K562 (cell line): ENCODE measurements around the gene PRAMEF1. TPM values are rescaled to one million over a fixed set of nuclear protein-coding genes. Genes with fewer than 3 reads are reported as not detected.

Experiments
- ATAC-seq: fragments of 200-7000 bp; cut with Tn5 transposase; 3 replicates; pipeline ENCODE4 v1.9.1; 2020; ENCODE audit warnings: moderate library complexity
- BruUV-seq: library from RNA; stranded (reverse); fragments of 400-500 nt; replicated peaks from 2 replicates; lab custom pipeline; 2021; lab: Mats Ljungman, UMichigan
- CTCF ChIA-PET: fragments of 300-600 bp; formaldehyde crosslinking; extraction: SDS; loops from one replicate; lab custom pipeline; 2021; ENCODE audit warnings: low intra/inter-chr PET ratio; lab: Yijun Ruan, JAX
- POLR2A ChIA-PET: fragments of 300-600, 350-650 bp; sonication (Branson Sonifier 250); formaldehyde crosslinking; extraction: SDS; loops from one replicate; lab custom pipeline; 2021; ENCODE audit warnings: antibody characterized with exemption, inconsistent platforms; lab: Yijun Ruan, JAX
- DNase-seq, 4 experiments: peaks; one replicate each; pipeline versions ENCODE4 v3.0.0 to v3.0.0-alpha.2; 2011 to 2018; ENCODE audit warnings: low spot score in 3 of 4, mixed read lengths in 3 of 4; ENCODE audit errors: extremely low read depth in 1 of 4
- FAIRE-seq: peaks from 2 replicates; lab custom pipeline; 2011; peaks lifted over from hg19 to GRCh38; lab: Jason Lieb, UNC
- H2AFZ ChIP-seq: 2 replicates; pipeline ENCODE4 v1.6.0; 2011; ENCODE audit warnings: low read depth, low read length, control low read depth, inconsistent platforms
- H3K27ac ChIP-seq: fragments of 200-600 bp; 3 replicates; pipeline ENCODE4 v1.8.0; 2011; ENCODE audit warnings: low read depth, mild to moderate bottlenecking, control low read depth, inconsistent platforms, low read length, moderate library complexity, mixed read lengths; ENCODE audit errors: extremely low read depth
- H3K27me3 ChIP-seq, 2 experiments: fragments of 300-600 bp in 1 of 2; 2 replicates in 1 of 2; 3 replicates in 1 of 2; pipeline versions ENCODE4 v1.6.0 to v1.8.0; 2011; ENCODE audit warnings: inconsistent platforms in 2 of 2, low read length in 2 of 2, mild to moderate bottlenecking in 1 of 2, mixed read lengths in 1 of 2, moderate library complexity in 1 of 2; ENCODE audit not compliant: control insufficient read depth in 2 of 2, insufficient read depth in 2 of 2
- H3K36me3 ChIP-seq: fragments of 300-600 bp; 3 replicates; pipeline ENCODE4 v1.8.0; 2011; ENCODE audit warnings: mild to moderate bottlenecking, low read length, inconsistent platforms; ENCODE audit not compliant: control insufficient read depth, insufficient read depth
- H3K4me1 ChIP-seq, 2 experiments: fragments of 200-600 bp in 1 of 2; replicated peaks in 1 of 2; 2 replicates in 1 of 2; 3 replicates in 1 of 2; pipeline versions ENCODE4 v1.5.1 to v1.8.0; 2011; ENCODE audit warnings: inconsistent platforms in 2 of 2, low read length in 2 of 2, mild to moderate bottlenecking in 1 of 2, mixed read lengths in 1 of 2, moderate library complexity in 1 of 2; ENCODE audit not compliant: control insufficient read depth in 2 of 2, insufficient read depth in 2 of 2
- H3K4me2 ChIP-seq: 2 replicates; pipeline ENCODE4 v1.6.1; 2011; ENCODE audit warnings: low read length, control low read depth, inconsistent platforms, mixed read lengths; ENCODE audit not compliant: insufficient read depth
- H3K4me3 ChIP-seq: fragments of 200-600 bp; sonication (generic), shearing (Covaris generic); 2 replicates; pipeline ENCODE4 v1.5.1; 2016; ENCODE audit warnings: control low read depth, inconsistent platforms
- H3K79me2 ChIP-seq: fragments of 200-600 bp; 3 replicates; pipeline ENCODE4 v1.8.0; 2011; ENCODE audit warnings: low read length, inconsistent platforms; ENCODE audit not compliant: control insufficient read depth, insufficient read depth
- H3K9ac ChIP-seq, 2 experiments: 2 replicates each; pipeline versions ENCODE4 v1.6.0 to v1.6.1; 2011; ENCODE audit warnings: low read depth in 2 of 2, low read length in 2 of 2, control low read depth in 1 of 2, inconsistent platforms in 1 of 2, mild to moderate bottlenecking in 1 of 2, mixed read lengths in 1 of 2; ENCODE audit not compliant: insufficient read depth in 1 of 2
- H3K9me1 ChIP-seq: one replicate; pipeline ENCODE4 v1.6.0; 2011; ENCODE audit warnings: inconsistent platforms, mild to moderate bottlenecking, low read length, moderate library complexity; ENCODE audit not compliant: control insufficient read depth, insufficient read depth
- H3K9me3 ChIP-seq: replicated peaks from 2 replicates; pipeline ENCODE4 v1.5.1; 2011; ENCODE audit warnings: low read depth, low read length, inconsistent platforms; ENCODE audit not compliant: control insufficient read depth, insufficient read depth
- H4K20me1 ChIP-seq: replicated peaks from 2 replicates; pipeline ENCODE4 v1.6.1; 2011; ENCODE audit warnings: low read length, inconsistent platforms, mixed read lengths; ENCODE audit not compliant: control insufficient read depth, insufficient read depth
- ZNF24 ChIP-seq: fragments of 450-650 bp; IDR thresholded peaks from 2 replicates; pipeline ENCODE4 v1.6.1; 2016
- WGBS: fragments of 100-300 bp; shearing (Covaris generic); methylation state at CpG from one replicate; pipeline ENCODE4 v1.1.6; 2016; ENCODE audit warnings: low coverage, mixed read lengths; ENCODE audit not compliant: insufficient coverage; ENCODE audit errors: missing lambda C conversion rate; 5-methylcytosine and 5-hydroxymethylcytosine counted together
- in situ Hi-C: fragments of 300-500 bp; cut with MboI; formaldehyde crosslinking; loops from 4 replicates; pipeline ENCODE4 v1.15.0; 2018; ENCODE audit warnings: inconsistent platforms, mixed read lengths
- intact Hi-C: fragments of 100-400 bp; cut with micrococcal nuclease; formaldehyde crosslinking; loops from 2 replicates; pipeline ENCODE4 v1.14.2; 2022
- polyA plus RNA-seq, 8 experiments: library from polyadenylated mRNA; depleted of rRNA in 4 of 8; stranded (reverse) in 5 of 8; unstranded in 3 of 8; fragments of >200 nt; fragmentation: Nextera tagmentation in 2 of 8; fragmentation: Illumina TruSeq in 1 of 8; extraction: Ambion mirVana in 2 of 8; extraction: Trizol in 1 of 8; gene quantifications; 2 replicates each; pipeline versions ENCODE4 v1.2.1 to v1.2.3, GENCODE V29; 2011 to 2014; ENCODE audit warnings: inconsistent platforms in 1 of 8, missing spikeins in 1 of 8
- total RNA-seq, 7 experiments: library from RNA; depleted of rRNA in 6 of 7; stranded (reverse); fragments of >200 nt in 6 of 7; fragmentation: Illumina TruSeq in 2 of 7; extraction: Trizol in 2 of 7; gene quantifications; 2 replicates each; pipeline versions ENCODE4 v1.2.1 to v1.2.3, GENCODE V29; 2011 to 2021; ENCODE audit warnings: low replicate concordance in 1 of 7
- TF ChIP-seq, protein P1 (sequence below): fragments of 450-650 bp; IDR thresholded peaks from 2 replicates; pipeline ENCODE4 v1.6.1; 2016; ENCODE audit warnings: low read depth

PRAMEF1 gene
- total and polyA plus RNA-seq, 9 of the 15 experiments (the other 6 are each of a cell fraction or from before 2014, with no cell fraction given): not detected

- TF ChIP-seq, protein P1, sequence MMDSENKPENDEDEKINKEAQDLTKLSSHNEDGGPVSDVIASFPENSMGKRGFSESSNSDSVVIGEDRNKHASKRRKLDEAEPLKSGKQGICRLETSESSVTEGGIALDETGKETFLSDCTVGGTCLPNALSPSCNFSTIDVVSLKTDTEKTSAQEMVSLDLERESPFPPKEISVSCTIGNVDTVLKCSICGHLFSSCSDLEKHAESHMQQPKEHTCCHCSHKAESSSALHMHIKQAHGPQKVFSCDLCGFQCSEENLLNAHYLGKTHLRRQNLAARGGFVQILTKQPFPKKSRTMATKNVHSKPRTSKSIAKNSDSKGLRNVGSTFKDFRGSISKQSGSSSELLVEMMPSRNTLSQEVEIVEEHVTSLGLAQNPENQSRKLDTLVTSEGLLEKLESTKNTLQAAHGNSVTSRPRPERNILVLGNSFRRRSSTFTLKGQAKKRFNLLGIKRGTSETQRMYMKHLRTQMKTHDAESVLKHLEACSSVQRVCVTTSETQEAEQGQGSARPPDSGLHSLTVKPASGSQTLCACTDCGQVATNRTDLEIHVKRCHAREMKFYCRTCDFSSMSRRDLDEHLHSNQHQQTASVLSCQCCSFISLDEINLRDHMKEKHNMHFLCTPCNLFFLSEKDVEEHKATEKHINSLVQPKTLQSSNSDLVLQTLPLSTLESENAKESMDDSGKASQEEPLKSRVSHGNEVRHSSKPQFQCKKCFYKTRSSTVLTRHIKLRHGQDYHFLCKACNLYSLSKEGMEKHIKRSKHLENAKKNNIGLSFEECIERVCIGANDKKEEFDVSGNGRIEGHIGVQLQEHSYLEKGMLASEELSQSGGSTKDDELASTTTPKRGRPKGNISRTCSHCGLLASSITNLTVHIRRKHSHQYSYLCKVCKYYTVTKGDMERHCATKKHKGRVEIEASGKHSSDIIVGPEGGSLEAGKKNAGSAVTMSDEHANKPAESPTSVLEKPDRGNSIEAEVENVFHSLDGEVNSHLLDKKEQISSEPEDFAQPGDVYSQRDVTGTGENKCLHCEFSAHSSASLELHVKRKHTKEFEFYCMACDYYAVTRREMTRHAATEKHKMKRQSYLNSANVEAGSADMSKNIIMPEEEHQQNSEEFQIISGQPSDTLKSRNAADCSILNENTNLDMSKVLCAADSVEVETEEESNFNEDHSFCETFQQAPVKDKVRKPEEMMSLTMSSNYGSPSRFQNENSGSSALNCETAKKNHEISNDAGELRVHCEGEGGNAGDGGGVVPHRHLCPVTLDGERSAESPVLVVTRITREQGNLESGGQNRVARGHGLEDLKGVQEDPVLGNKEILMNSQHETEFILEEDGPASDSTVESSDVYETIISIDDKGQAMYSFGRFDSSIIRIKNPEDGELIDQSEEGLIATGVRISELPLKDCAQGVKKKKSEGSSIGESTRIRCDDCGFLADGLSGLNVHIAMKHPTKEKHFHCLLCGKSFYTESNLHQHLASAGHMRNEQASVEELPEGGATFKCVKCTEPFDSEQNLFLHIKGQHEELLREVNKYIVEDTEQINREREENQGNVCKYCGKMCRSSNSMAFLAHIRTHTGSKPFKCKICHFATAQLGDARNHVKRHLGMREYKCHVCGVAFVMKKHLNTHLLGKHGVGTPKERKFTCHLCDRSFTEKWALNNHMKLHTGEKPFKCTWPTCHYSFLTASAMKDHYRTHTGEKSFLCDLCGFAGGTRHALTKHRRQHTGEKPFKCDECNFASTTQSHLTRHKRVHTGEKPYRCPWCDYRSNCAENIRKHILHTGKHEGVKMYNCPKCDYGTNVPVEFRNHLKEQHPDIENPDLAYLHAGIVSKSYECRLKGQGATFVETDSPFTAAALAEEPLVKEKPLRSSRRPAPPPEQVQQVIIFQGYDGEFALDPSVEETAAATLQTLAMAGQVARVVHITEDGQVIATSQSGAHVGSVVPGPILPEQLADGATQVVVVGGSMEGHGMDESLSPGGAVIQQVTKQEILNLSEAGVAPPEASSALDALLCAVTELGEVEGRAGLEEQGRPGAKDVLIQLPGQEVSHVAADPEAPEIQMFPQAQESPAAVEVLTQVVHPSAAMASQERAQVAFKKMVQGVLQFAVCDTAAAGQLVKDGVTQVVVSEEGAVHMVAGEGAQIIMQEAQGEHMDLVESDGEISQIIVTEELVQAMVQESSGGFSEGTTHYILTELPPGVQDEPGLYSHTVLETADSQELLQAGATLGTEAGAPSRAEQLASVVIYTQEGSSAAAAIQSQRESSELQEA: no peak
Measured at GRCh38 chr1:12764016-12764415, 27.2 kb upstream of the PRAMEF1 start (continued).

- Histone ChIP-seq H3K4me3 (no peak overlapping the region), H3K36me3 (no peaks in the 10 kb centered on the region)
- BruUV-seq: no TSS peak
- TF ChIP-seq ZNF24: no peak
- TF ChIP-seq, all 486 proteins: peak for 0
- intact Hi-C loops: no loop called here
- DNase-seq (peak in 1 of 4 experiments; percentile 2), FAIRE-seq (no peak), ATAC-seq (no peak)
- Histone ChIP-seq H3K4me1 (no peaks in the 10 kb centered on the region), H2AFZ (no peak overlapping the region), H3K4me2 (no peak overlapping the region), H3K9me1 (no peaks in the 10 kb centered on the region), H3K9ac (no peak overlapping the region), H3K9me3 (no peaks in the 10 kb centered on the region), H4K20me1 (no peaks in the 10 kb centered on the region), H3K27me3 (peaks cover 7 to 23% of the 10 kb centered on the region in 2 experiments; a peak in 1 of 5 replicates), H3K27ac (no peak overlapping the region), H3K79me2 (no peaks in the 10 kb centered on the region)
- CTCF ChIA-PET: no interaction called here
- in situ Hi-C loops: loop anchor here (5.0 kb wide), 1 partner anchor 647 kb away; no protein-coding TSS in a partner anchor
- 0% methylated on average over 2 of the region's 2 CpGs for WGBS
- POLR2A ChIA-PET: no interaction called here
Measured at GRCh38 chr1:12769031-12769430, 22.2 kb upstream of the PRAMEF1 start.
